RWPE2 (cell line): ENCODE data around the gene PCDHB3.
"Not testable (repeated sequence)": the region's sequence is repeated elsewhere in the genome, so short reads cannot be mapped to it uniquely, and the experiment has no call there.

Experiments
- ATAC-seq: fragments of 200-7000 bp; cut with Tn5 transposase; 3 replicates; pipeline ENCODE4 v1.9.1; 2021; ENCODE audit warnings: low read depth
- DNase-seq: peaks from one replicate; pipeline ENCODE4 v3.0.0-alpha.2; 2020; ENCODE audit warnings: low spot score
- H3K27ac ChIP-seq: fragments of 450-650 bp; 2 replicates; pipeline ENCODE4 v1.5.1; 2017; ENCODE audit warnings: mild to moderate bottlenecking; ENCODE audit not compliant: poor library complexity, severe bottlenecking
- H3K27me3 ChIP-seq: fragments of 250-450 bp; sonication (Bioruptor Pico); 2 replicates; pipeline ENCODE4 v1.5.1; 2021; ENCODE audit warnings: mild to moderate bottlenecking, moderate library complexity; ENCODE audit not compliant: insufficient read depth, poor library complexity, severe bottlenecking
- H3K36me3 ChIP-seq: fragments of 250-450 bp; sonication (Bioruptor Pico); 2 replicates; pipeline ENCODE4 v1.5.1; 2020; ENCODE audit warnings: low read depth, mild to moderate bottlenecking, moderate library complexity
- H3K4me1 ChIP-seq: fragments of 250-450 bp; sonication (Bioruptor Pico); 2 replicates; pipeline ENCODE4 v1.5.1; 2021; ENCODE audit warnings: mild to moderate bottlenecking, moderate library complexity; ENCODE audit not compliant: insufficient read depth, poor library complexity, severe bottlenecking
- H3K4me3 ChIP-seq: fragments of 250-450 bp; sonication (Bioruptor Pico); 2 replicates; pipeline ENCODE4 v1.5.1; 2021; ENCODE audit warnings: mild to moderate bottlenecking, moderate library complexity; ENCODE audit not compliant: severe bottlenecking
- H3K9me3 ChIP-seq: fragments of 250-450 bp; sonication (Bioruptor Pico); 2 replicates; pipeline ENCODE4 v1.5.1; 2021; ENCODE audit warnings: mild to moderate bottlenecking, moderate library complexity; ENCODE audit not compliant: severe bottlenecking
- CTCF ChIP-seq: fragments of 450-650 bp; IDR thresholded peaks from one replicate; pipeline ENCODE4 v1.5.1; 2017; ENCODE audit warnings: mild to moderate bottlenecking, moderate library complexity; ENCODE audit not compliant: poor library complexity, severe bottlenecking

Gene PCDHB3

GRCh38 chr5:141149812-141150211 is 49.5 kb downstream of the PCDHB3 start, which contains the start of gene PCDHB6:
PCDHB6 (plus strand) TSS chr5:141150057; CDS start chr5:141150258, 201 bp downstream.
- TF ChIP-seq CTCF, result peak; percentile 64
- no peaks in the 10 kb centered on the region for H3K36me3 ChIP-seq
- DNase-seq (no peak), ATAC-seq (0 out of 3 replicates have a peak, but pooled peaks have one; percentile 23)
- peaks cover 72% of the 10 kb centered on the region for H3K27me3 ChIP-seq
- no peaks in the 10 kb centered on the region for H3K4me1 ChIP-seq
- H3K4me3 ChIP-seq, result no peak within 1 kb of the TSS
- peaks cover 2% of the 10 kb centered on the region for H3K9me3 ChIP-seq
- no peak within 1 kb of the TSS for H3K27ac ChIP-seq

DNA sequence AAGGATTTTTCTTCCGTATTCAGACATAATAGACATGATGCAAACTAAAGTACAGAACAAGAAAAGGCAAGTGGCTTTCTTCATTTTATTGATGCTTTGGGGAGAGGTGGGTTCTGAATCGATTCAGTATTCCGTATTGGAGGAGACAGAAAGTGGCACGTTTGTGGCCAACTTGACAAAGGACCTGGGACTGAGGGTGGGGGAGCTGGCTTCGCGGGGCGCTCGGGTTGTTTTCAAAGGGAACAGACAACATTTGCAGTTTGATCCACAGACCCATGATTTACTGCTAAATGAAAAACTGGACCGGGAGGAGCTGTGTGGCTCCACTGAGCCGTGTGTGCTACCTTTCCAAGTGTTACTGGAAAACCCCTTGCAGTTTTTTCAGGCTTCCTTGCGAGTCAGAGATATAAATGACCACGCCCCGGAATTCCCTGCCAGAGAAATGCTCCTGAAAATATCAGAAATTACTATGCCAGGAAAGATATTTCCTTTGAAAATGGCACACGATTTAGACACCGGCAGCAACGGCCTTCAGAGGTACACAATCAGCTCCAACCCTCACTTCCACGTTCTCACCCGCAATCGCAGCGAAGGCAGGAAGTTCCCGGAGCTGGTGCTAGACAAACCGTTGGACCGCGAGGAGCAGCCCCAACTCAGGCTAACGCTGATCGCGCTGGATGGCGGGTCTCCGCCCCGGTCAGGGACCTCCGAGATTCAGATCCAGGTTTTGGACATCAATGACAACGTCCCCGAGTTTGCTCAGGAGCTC is 50.1 kb downstream of the PCDHB3 start:
- peaks cover 2% of the 10 kb centered on the region for H3K9me3 ChIP-seq
- H3K36me3 ChIP-seq, result no peaks in the 10 kb centered on the region
- no peaks in the 10 kb centered on the region for H3K4me1 ChIP-seq
- peaks cover 70% of the 10 kb centered on the region for H3K27me3 ChIP-seq
- no peak overlapping the region for H3K27ac ChIP-seq
- TF ChIP-seq CTCF, result no peak
- H3K4me3 ChIP-seq, result no peak overlapping the region
- ATAC-seq (no peak; the same call in 2 of the 3 replicates), DNase-seq (no peak)

- Histone ChIP-seq H3K4me3 (no peak overlapping the region), H3K9me3 (peaks cover 2% of the 10 kb centered on the region), H3K36me3 (no peaks in the 10 kb centered on the region), H3K27ac (no peak overlapping the region), H3K4me1 (no peaks in the 10 kb centered on the region), H3K27me3 (peaks cover 72% of the 10 kb centered on the region)
- TF ChIP-seq CTCF, result no peak
- DNase-seq, result no peak
- no peak for ATAC-seq
Observed at GRCh38 chr5:141150993-141151325, 50.7 kb downstream of the PCDHB3 start.

- not testable (repeated sequence) for ATAC-seq, H3K4me1 ChIP-seq
- H3K27me3 ChIP-seq, result peaks cover 72% of the 10 kb centered on the region
Observed at GRCh38 chr5:141151632-141152031, 51.4 kb downstream of the PCDHB3 start.

GRCh38 chr5:141152096-141152495 is 51.8 kb downstream of the PCDHB3 start:
- not testable (repeated sequence) for H3K9me3 ChIP-seq, H3K27ac ChIP-seq, DNase-seq, H3K4me1 ChIP-seq, H3K4me3 ChIP-seq, ATAC-seq, H3K36me3 ChIP-seq
- H3K27me3 ChIP-seq, result peaks cover 71% of the 10 kb centered on the region

More at GRCh38 chr5:141151632-141152031, 51.4 kb downstream of the PCDHB3 start:
- not testable (repeated sequence) for DNase-seq, H3K4me3 ChIP-seq, H3K9me3 ChIP-seq, H3K36me3 ChIP-seq, H3K27ac ChIP-seq
